Adipose tissue (tissue), 3 donors: Measurements from ENCODE around the gene ARHGAP26. TPM values are rescaled to one million over a fixed set of nuclear protein-coding genes. Genes with fewer than 3 reads are reported as not detected.
"Not testable (repeated sequence)": the region's sequence is repeated elsewhere in the genome, so short reads cannot be mapped to it uniquely, and the experiment has no call there.

ENCODE experiments used
- H3K27ac ChIP-seq: one replicate; pipeline ENCODE4 v1.5.1; 2013; ENCODE audit warnings: low read depth, low read length
- WGBS, 3 donors: extraction: QIAGEN DNeasy Blood & Tissue Kit; methylation state at CpG; one replicate each; pipeline ENCODE4 v1.1.7; 2013; 5-methylcytosine and 5-hydroxymethylcytosine counted together
- polyA plus RNA-seq, 3 donors: library from polyadenylated mRNA; stranded (reverse); fragments of 200-250 nt; gene quantifications; one replicate each; pipeline ENCODE4 v1.2.3, GENCODE V29; 2013
- donor health status: healthy with polysubstance abuse.
- donor health status: Bipolar disorder and iron deficiency.
- donor health status: healthy.

ARHGAP26 gene
- polyA plus RNA-seq, 3 donors, result 2.3 to 8.3 (median 6.5) TPM

- 82 to 94% (median 86%) methylated on average over 3 of the region's 3 CpGs for WGBS, 3 donors
- no peak overlapping the region for H3K27ac ChIP-seq
Observed at GRCh38 chr5:142973932-142974331, 203.8 kb downstream of the ARHGAP26 start.

- WGBS, 3 donors, result 70 to 84% (median 71%) methylated on average over 4 of the region's 4 CpGs
- no peak overlapping the region for H3K27ac ChIP-seq
Observed at GRCh38 chr5:142974409-142974808, 204.2 kb downstream of the ARHGAP26 start.

DNA sequence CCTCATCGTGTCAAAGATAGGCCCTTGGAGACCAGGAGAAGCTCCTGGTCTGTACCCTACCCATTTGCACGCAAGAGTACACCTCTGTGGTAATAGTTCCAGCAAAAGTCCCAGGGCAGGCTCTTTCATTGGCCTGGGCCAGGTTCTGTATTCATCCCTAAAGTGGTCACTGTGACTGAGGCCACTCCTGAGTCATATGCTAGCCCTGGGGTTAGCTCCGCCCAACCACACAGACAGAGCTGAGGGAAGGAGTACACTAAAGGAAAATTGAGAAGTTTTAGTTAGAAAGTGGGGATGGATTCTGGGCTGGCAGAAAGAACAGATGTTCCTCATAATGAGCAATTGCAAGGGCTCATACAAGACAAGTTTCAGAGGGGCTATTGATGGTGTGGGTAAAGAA is 206.7 kb downstream of the ARHGAP26 start:
- no peak overlapping the region for H3K27ac ChIP-seq
- 93 to 100% (median 95%) methylated on average over 3 of the region's 3 CpGs for WGBS, 3 donors

DNA sequence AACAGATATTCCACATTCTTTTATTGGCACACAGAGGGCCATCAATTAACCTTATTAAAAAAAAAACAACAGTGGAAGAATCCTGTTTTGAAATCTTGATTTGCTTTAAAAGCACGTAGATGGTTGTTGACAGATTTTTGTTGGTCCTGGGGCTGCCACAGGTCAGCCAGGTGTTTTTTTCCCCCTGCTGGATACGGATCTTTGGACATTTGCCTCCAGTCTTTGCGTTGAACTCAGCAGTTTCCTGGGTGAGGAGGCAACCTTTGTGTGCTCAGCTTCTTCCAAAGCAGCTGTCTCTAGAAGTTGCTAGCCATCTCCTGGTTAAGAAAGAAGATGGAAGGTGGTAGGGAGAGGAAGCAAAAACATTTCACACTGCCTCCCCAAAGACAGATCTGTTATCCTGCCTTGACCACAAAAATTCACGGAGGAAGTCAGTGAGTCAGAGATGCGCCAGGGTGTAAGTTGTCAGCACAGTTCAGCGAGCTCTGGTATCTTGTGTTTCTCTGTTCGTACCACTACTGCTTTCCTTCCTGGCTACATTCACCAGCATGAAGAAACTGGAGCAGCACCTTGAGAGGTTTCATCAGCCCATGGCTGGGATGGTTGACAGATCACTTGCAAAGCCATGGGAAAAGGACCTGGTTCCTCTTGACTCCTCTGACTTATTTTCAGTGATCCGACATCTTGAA is 207.3 kb downstream of the ARHGAP26 start:
- 61 to 80% (median 76%) methylated on average over 8 of the region's 8 CpGs for WGBS, 3 donors
- no peak overlapping the region for H3K27ac ChIP-seq

DNA sequence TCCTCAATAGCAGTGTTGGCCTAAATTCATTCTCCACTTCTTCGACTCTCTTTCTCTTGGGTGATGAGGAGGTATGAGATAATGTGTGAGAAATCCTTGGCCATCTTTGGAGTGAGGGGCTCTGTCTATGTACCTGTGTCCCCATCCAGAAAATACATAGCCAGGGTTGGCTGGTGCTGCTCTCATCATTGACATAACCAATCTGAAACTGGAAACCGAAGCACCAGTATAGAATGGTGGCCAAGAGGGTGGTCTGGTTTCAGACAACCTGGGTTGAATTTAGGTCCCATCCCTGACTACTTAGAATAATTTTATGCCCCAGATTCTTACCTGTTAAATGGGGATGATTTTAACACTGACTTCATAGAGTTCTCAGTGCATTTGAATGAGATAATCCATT is 208.1 kb downstream of the ARHGAP26 start:
- no peak overlapping the region for H3K27ac ChIP-seq
- 97 to 100% (median 100%) methylated on average over 2 of the region's 2 CpGs for WGBS, 3 donors

GRCh38 chr5:142978726-142979125 is 208.5 kb downstream of the ARHGAP26 start:
- 52 to 95% (median 69%) methylated on average over 1 of the region's 1 CpG for WGBS, 3 donors
- H3K27ac ChIP-seq, result no peak overlapping the region

DNA sequence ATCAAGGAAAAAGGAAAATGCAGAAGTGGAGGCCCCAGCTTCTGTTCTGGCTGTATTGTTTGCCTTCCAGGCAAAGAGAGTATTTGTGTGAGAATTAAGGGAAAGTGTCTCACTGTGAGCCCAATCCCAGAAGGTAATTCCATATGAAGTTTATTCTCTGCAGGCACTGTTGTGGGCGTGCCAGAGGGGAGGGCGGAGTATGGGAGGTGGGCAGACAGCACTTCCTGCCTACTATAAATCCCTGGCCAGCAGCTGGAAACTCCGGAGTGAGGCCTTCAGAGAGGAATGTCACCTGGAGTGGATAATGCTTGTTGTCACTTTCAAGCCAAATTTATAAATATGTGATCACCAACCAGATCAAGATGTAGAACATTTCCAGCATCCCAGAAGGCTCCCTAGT is 209.5 kb downstream of the ARHGAP26 start:
- 68 to 78% (median 72%) methylated on average over 3 of the region's 3 CpGs for WGBS, 3 donors
- no peak overlapping the region for H3K27ac ChIP-seq

GRCh38 chr5:142981475-142981874 is 211.3 kb downstream of the ARHGAP26 start:
- H3K27ac ChIP-seq, result no peak overlapping the region
- 11 to 27% (median 17%) methylated on average over 5 of the region's 5 CpGs for WGBS, 3 donors

- H3K27ac ChIP-seq, result no peak overlapping the region
- WGBS, 3 donors, result 23 to 31% (median 28%) methylated on average over 6 of the region's 6 CpGs
Observed at GRCh38 chr5:142981886-142982820, 212.0 kb downstream of the ARHGAP26 start.

DNA sequence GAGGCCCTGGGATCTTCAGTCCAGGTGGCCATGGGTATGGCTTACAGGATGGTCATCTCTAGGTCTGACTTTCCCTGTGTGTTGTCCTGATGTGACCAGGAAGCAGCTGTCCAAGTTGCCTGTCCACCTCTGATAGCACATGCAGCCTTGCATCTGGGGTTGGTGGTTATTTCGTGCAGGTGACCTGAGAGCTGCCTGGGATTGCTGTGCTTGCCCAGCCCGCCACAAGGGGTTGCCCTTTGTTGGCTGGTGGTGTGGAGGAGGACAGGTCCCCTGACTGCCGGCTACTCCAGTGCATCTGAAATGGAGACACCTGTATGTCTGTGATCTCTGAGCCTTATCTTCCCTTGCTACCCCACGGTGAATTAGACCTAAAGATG is 212.6 kb downstream of the ARHGAP26 start:
- no peak overlapping the region for H3K27ac ChIP-seq
- 87 to 91% (median 88%) methylated on average over 4 of the region's 4 CpGs for WGBS, 3 donors

DNA sequence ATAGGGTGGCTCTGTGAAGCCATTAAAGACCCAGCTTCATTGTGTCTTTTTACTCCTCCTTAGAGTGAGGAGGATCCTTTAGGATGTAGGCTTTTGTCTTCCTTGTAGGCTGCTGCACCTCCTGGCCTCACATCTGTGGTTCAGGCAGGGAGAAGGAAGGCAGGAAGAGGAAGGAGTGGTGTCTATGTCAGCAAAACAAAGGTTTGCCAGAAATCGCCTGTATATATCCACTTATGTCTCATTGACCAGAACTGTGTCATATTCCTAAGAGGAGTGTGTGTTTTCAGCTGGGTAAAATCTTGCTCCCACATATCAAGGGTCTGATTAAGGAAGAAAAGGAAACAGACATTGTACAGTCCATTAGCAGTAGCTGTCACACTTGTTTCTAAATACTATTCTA is 213.8 kb downstream of the ARHGAP26 start:
- 37 to 86% (median 52%) methylated on average over 1 of the region's 1 CpG for WGBS, 3 donors
- H3K27ac ChIP-seq, result no peak overlapping the region

- WGBS, 3 donors, result 97 to 98% (median 97%) methylated on average over 2 of the region's 2 CpGs
Observed at GRCh38 chr5:142984525-142984924, 214.3 kb downstream of the ARHGAP26 start.

GRCh38 chr5:142989270-142989669 is 219.1 kb downstream of the ARHGAP26 start:
- not testable (repeated sequence) for H3K27ac ChIP-seq
- WGBS, 3 donors, result 92 to 100% (median 97%) methylated on average over 1 of the region's 1 CpG

More at GRCh38 chr5:142984525-142984924, 214.3 kb downstream of the ARHGAP26 start:
- H3K27ac ChIP-seq, result no peak overlapping the region

DNA sequence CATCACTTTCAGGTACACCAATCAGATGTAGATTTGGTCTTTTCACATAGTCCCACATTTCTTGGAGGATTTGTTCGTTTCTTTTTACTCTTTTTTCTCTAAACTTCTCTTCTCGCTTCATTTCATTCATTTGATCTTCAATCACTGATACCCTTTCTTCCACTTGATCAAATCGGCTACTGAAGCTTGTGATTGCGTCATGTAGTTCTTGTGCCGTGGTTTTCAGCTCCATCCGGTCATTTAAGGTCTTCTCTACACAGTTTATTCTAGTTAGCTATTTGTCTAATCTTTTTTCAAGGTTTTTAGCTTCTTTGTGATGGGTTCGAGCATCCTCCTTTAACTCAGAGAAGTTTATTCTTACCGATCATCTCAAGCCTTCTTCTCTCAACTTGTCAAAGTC is 219.9 kb downstream of the ARHGAP26 start:
- H3K27ac ChIP-seq, result not testable (repeated sequence)
- WGBS, 3 donors, result 86 to 90% (median 90%) methylated on average over 8 of the region's 8 CpGs

DNA sequence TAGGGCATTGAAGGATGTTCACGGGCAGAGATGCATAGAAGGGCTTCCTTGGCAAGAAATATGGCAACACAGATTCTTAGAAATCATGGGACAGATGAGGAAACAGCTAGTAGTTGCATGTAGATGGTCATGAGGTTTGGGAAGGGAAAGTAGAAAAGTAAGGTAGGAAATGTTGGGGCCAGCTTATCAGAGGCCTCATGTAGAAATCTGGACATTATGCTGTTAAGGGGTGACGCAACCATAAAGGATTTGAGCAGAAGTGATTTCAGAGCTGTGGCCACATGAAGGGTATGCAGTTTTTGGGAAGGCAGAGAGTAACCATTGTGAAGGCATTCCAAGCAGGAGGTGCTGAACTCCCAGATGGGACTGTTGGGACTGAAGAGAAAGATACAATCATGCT is 224.0 kb downstream of the ARHGAP26 start:
- WGBS, 3 donors, result 82 to 97% (median 94%) methylated on average over 2 of the region's 2 CpGs
- no peak overlapping the region for H3K27ac ChIP-seq

- H3K27ac ChIP-seq, result not testable (repeated sequence)
Observed at GRCh38 chr5:142995621-142996020, 225.4 kb downstream of the ARHGAP26 start.

GRCh38 chr5:142997591-142997990 is 227.4 kb downstream of the ARHGAP26 start:
- WGBS, 3 donors, result 88 to 90% (median 89%) methylated on average over 1 of the region's 1 CpG
- no peak overlapping the region for H3K27ac ChIP-seq

- 84 to 89% (median 86%) methylated on average over 6 of the region's 6 CpGs for WGBS, 3 donors
- no peak overlapping the region for H3K27ac ChIP-seq
Observed at GRCh38 chr5:142998316-142999020, 228.3 kb downstream of the ARHGAP26 start.

GRCh38 chr5:143000551-143000950 is 230.4 kb downstream of the ARHGAP26 start:
- H3K27ac ChIP-seq, result not testable (repeated sequence)
- 50 to 95% (median 92%) methylated on average over 1 of the region's 1 CpG for WGBS, 3 donors
